Lung (tissue), 12 donors: ENCODE results near the gene POP7. TPM values are rescaled to one million over a fixed set of nuclear protein-coding genes. Genes with fewer than 3 reads are reported as not detected.

Experiments used
- ATAC-seq: fragments of 200-7000 bp; cut with Tn5 transposase; one replicate; pipeline ENCODE4 v1.9.1; 2020; ENCODE audit warnings: moderate number of reproducible peaks; ENCODE audit not compliant: insufficient read depth, low FRiP score
- DNase-seq, 3 donors: peaks; one replicate each; pipeline ENCODE4 v3.0.0-alpha.2; 2013 to 2017
- H3K27ac ChIP-seq, 2 donors: one replicate each; pipeline ENCODE4 v1.5.1; 2013; ENCODE audit warnings: mild to moderate bottlenecking in 2 of 2, moderate library complexity in 2 of 2, control low read depth in 1 of 2, inconsistent platforms in 1 of 2, low read depth in 1 of 2, low read length in 1 of 2
- H3K27me3 ChIP-seq, 3 donors: one replicate each; pipeline ENCODE4 v1.5.1; 2013; ENCODE audit warnings: low read length in 2 of 3; ENCODE audit not compliant: control insufficient read depth in 3 of 3, insufficient read depth in 3 of 3
- H3K36me3 ChIP-seq, 4 donors: one replicate each; pipeline ENCODE4 v1.5.1; 2013; ENCODE audit warnings: low read length in 4 of 4, mild to moderate bottlenecking in 1 of 4, moderate library complexity in 1 of 4; ENCODE audit not compliant: control insufficient read depth in 4 of 4, insufficient read depth in 4 of 4
- H3K4me1 ChIP-seq, 5 donors: one replicate each; pipeline ENCODE4 v1.5.1; 2013; ENCODE audit warnings: low read length in 5 of 5, mild to moderate bottlenecking in 2 of 5, moderate library complexity in 1 of 5; ENCODE audit not compliant: control insufficient read depth in 5 of 5, insufficient read depth in 5 of 5
- H3K4me3 ChIP-seq: one replicate; pipeline ENCODE4 v1.5.1; 2013; ENCODE audit warnings: mild to moderate bottlenecking, control low read depth, moderate library complexity
- H3K9ac ChIP-seq, 2 donors: one replicate each; pipeline ENCODE4 v1.5.1; 2013; ENCODE audit warnings: low read length in 2 of 2, control low read depth in 1 of 2; ENCODE audit not compliant: insufficient read depth in 1 of 2
- H3K9me3 ChIP-seq, 4 donors: one replicate each; pipeline ENCODE4 v1.5.1; 2013; ENCODE audit warnings: low read length in 3 of 4, mild to moderate bottlenecking in 1 of 4, moderate library complexity in 1 of 4; ENCODE audit not compliant: control insufficient read depth in 4 of 4, insufficient read depth in 3 of 4
- CTCF ChIP-seq: IDR thresholded peaks from 2 replicates; pipeline ENCODE4 v1.5.1; 2012; ENCODE audit warnings: mild to moderate bottlenecking; ENCODE audit errors: control extremely low read depth, extremely low read depth
- WGBS, 2 donors: extraction: QIAGEN DNeasy Blood & Tissue Kit; methylation state at CpG; one replicate each; pipeline ENCODE4 v1.1.7; 2013; 5-methylcytosine and 5-hydroxymethylcytosine counted together
- polyA plus RNA-seq, 2 donors: library from polyadenylated mRNA; stranded (reverse); fragments of 200-250 nt; gene quantifications; one replicate each; pipeline ENCODE4 v1.2.1, GENCODE V29; 2013
- total RNA-seq, 2 donors: library from RNA; depleted of rRNA in 1 of 2; stranded (reverse); fragments of >200 nt in 1 of 2; gene quantifications; one replicate each; pipeline ENCODE4 v1.2.1, GENCODE V29; 2014 to 2021
- donor health status: control.
- donor health status: control.
- donor health status: Bipolar disorder and iron deficiency.
- donor health status: healthy.
- donor health status: DM: yes; HTN: yes; CAD: no.

Gene POP7
- total and polyA plus RNA-seq, 4 donors = 20.3 to 50.6 (median 33.3) TPM

- WGBS, 2 donors = 80 to 84% methylated on average over 29 of the region's 29 CpGs
- Histone ChIP-seq H3K9me3 (no peaks in the 10 kb centered on the region), H3K9ac (no peak overlapping the region), H3K4me1 (peaks cover 0 to 4% (median 0%) of the 10 kb centered on the region in 5 donors), H3K4me3 (no peak overlapping the region), H3K27me3 (no peaks in the 10 kb centered on the region), H3K36me3 (peaks cover 19 to 92% (median 41%) of the 10 kb centered on the region in 4 donors), H3K27ac (peak overlapping the region in 1 of 2 donors; percentile 33)
- ATAC-seq (no peak), DNase-seq (peak in 1 of 3 donors; percentile 14)
- TF ChIP-seq CTCF = no peak
Measured at GRCh38 chr7:100681491-100682227, 24.3 kb upstream of the POP7 start.

GRCh38 chr7:100682228-100682741 lies 23.6 kb upstream of the POP7 start:
- TF ChIP-seq CTCF = no peak
- no peak for ATAC-seq
- no peak for DNase-seq
- 88 to 91% methylated on average over 25 of the region's 25 CpGs for WGBS, 2 donors
- Histone ChIP-seq H3K36me3 (peaks cover 19 to 92% (median 37%) of the 10 kb centered on the region in 4 donors), H3K9me3 (no peaks in the 10 kb centered on the region), H3K27me3 (no peaks in the 10 kb centered on the region), H3K27ac (no peak overlapping the region), H3K4me1 (peaks cover 0 to 4% (median 0%) of the 10 kb centered on the region in 5 donors), H3K4me3 (no peak overlapping the region), H3K9ac (no peak overlapping the region)

GRCh38 chr7:100682991-100683658 lies 22.8 kb upstream of the POP7 start:
- no peak for TF ChIP-seq CTCF
- Histone ChIP-seq H3K4me3 (no peak overlapping the region), H3K27me3 (no peaks in the 10 kb centered on the region), H3K9me3 (no peaks in the 10 kb centered on the region), H3K27ac (no peak overlapping the region), H3K36me3 (peaks cover 15 to 92% (median 34%) of the 10 kb centered on the region in 4 donors), H3K9ac (no peak overlapping the region), H3K4me1 (peaks cover 0 to 4% (median 0%) of the 10 kb centered on the region in 5 donors)
- DNase-seq (no peak), ATAC-seq (no peak)
- 88 to 93% methylated on average over 28 of the region's 28 CpGs for WGBS, 2 donors
